COLO829 (cell line): ENCODE data around the gene ZNF750.

Source experiments
- DNase-seq: peaks from one replicate; pipeline ENCODE4 v3.0.0; 2012; ENCODE audit warnings: low spot score

Gene ZNF750

DNA sequence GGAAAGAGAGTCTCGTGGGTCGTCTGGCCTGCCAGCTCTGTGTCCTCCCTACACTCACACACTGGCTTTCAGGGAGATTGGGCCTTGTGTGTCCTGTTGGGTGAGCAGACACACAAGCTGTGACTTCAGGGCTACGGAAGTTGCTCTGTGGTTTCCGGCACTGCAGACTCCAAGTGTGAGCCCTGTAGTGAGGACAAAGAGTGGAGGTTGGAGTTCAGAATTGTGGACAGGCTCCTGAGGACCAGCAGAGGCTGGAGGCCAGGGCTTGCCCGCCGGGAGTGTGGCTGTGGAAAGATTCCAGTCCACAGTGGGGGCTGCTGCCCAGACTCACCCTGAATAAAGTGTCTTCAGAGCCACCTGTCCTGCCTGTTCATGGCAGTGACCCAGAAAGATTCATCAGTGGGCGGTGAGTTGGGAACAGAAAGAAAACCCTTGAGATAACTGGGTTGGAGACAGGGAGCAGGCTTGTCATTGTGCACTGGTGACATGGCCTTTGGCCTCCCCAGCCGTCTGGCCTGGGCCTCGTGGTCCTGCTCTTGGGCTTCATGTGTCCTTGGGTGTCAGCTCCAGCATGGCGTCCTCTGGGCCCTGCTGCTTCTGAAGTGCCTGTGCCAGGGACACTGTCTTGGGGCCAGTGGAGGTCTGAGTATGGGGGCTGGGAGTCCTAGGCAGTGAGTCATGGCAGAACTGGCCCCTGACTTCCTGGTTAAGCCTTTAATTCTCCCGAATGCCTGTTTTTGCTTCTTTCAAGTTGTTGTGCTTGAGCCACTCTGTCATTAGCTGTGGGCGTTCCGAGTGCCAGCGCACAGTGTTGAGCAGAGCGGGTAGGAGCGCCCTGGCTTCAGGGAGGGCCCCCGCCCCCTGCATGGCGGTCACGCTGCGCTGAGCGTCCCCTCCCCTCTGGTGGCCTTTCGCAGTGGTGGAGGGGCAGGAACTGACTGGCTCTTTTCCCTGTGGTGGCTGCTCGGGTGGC, 19.9 kb upstream of the ZNF750 start:
- DNase-seq, result peak; percentile 57

DNA sequence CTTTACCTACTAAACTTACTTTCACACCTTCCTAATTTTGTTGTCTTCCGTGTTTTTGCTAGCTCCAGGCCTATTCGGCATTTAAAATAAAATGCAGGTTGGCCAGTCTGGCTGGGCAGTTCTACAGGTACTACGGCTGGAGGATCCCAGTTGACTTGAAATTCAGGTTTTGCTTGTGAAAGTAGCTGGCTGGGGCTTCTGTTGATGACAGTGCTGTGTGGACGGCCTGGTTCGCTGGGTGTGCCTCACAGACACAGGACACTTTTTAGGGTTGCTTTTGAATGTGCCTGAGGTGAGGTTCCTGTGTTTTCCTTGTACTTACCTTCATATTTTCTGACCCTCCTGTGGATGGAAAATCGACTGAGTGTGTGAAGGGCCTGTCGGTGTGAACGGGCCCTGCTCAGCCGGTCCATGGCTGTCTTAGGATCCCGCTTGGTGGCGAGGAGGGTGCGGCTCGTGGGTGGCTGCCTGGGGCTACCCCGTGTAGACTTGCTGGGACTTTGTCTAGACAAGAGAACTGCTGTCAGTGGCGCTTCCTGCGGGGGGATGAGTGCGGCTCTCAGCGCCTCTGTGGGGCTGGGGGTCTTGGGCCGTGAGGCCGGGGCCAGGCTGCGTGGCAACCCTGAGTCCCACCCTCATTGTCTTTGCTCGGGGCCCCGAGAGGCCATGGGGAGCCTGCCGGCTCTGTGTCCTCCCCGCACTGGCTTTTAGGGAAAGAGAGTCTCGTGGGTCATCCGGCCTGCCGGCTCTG, 18.7 kb upstream of the ZNF750 start:
- no peak for DNase-seq

DNA sequence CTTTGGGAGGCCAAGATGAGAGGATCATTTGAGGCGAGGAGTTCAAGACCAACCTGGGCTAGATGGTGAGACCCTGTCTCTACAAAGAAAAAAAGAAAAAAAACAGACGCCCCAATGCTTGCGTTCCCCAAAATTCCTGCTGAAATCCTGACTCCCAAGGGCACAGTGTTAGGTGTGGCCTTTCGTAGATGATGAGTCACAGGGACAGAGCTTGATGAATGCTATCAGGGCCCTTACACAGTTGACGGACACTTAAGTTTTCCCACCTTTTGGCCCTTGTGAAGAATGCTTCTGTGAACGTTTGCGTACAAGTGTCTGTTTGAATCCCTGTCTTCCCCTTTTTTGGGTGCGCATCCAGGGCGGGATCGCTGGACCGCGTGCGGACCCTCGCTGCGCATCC, 16.5 kb upstream of the ZNF750 start:
- no peak for DNase-seq

DNA sequence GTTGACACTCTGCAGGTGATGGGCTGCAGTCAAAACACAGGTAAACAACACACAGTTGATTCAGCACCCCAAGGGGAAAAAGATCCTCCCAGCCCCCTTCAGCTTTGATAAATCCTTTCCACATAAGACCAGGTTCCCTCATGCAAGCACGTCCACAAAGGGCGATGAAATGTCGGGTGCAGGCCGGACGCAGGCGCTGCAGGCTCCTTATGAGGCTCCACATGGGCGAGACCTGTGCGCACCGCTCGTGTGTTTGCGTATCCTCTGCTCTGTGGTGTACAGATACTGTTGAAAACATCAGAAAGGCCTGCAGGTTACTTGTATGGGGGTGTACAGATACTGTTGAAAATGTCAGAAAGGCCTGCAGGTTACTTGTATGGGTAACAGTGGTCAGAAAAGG, 14.4 kb upstream of the ZNF750 start:
- DNase-seq, result no peak

DNA sequence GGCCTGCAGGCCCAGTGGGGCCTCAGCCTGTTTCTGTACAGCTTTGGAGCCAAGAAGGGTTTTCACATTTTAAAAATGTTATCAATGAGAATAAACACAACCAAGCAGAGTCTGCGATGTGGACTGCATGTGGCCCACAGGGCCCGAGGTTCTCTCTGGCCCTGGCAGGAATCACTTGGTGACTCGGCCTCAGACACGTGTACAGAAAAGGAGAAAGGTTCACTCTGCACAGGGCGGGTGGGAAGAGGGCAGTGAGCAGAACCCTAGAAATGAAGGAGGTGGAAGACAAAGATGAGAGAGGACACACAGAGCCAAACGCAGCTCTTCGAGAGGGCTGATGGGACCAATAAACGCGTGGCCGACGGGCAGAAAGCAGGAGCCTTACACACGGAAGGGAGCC, 11.6 kb upstream of the ZNF750 start:
- no peak for DNase-seq

DNA sequence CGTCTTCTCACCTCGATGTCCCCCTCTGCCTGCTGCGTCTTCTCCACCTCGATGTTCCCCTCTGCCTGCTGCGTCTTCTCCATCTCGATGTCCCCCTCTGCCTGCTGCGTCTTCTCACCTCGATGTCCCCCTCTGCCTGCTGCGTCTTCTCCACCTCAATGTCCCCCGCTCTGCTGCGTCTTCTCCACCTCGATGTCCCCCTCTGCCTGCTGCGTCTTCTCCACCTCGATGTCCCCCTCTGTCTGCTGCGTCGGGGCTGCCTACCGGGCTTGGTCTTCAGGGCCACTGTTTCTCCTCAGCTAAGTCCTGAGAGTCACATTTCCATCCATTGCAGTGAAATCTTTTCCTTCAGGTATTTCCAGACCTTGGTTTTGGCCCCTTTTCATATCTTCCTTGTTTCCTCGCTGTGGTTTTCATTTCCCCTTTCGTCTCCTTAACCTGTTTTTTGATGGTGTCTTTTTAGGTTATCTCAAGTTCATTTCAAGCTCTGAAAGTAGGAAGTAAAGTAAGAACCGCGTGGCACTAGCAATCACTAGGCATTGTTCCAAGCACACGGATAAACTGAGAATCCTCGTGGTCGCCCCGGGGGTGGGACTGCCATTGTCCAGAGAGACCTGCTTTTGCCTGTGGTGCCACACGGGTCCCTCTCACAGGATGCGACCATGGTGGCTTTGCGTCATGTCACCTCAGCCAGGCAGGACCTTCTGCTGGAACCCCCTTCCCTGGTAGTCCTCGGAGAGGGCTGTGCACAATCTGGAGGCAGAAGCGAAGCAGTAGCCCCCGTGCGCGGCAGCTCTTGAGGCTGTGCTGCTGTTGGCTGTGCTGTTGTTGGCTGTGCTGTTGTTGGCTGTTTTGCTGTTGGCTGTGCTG, 9.5 kb upstream of the ZNF750 start:
- no peak for DNase-seq

DNA sequence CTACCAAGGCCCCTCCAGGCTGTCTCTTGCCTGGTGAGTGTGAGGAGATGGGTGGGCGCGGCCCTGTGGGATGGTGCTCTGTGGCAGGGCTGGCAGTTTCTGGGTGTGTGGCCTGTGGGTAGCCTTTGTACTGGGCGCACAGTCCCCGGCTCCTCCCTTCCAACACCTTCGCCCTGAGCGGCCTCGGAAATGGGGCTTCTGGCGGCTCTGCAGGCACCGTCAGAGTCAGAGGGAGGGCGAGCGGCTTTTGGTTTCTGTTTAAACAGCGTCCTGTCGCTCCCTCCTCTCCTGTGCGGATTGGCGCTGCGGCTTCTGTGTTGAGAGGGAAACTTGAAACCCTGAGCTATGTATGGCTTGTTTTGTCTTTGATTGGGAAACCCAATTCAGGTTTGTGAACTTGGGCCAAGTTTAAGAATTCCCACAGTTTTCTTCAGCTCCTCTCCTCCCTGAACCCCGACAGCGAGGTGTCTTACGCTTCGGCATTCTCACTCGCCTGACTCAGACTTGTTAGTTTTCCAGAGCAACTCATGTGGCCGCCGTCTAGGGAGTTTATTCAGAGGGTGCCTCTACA, 8.3 kb upstream of the ZNF750 start:
- no peak for DNase-seq

DNA sequence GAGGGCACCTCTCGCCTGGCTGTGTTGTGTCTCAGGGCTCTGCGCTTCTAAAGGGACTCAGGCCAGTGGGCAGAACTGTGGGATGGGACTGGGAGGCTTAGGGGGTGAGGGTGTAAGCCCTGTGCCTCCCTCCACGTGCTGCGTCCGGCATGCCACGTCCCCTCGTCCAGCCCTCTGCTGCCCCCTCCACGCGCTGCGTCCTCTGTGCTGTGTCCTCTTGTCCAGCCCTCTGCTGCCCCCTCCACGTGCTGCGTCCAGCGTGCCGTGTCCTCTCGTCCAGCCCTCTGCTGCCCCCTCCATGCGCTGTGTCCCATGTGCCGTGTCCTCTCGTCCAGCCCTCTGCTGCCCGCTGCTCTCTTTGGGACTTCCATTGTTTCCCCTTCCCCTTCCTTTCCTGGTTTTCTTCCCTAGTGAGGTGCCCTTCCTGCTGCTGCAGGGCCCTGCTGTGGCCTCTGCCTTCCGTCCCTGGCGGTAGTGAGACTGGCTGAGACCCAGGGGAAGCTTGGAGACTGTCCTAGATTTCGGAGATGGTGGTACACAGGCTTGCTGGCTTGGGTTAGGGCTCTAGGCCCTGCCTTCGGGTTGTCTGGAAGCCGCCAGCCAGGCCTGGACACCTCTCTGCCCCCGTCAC, 6.4 kb upstream of the ZNF750 start:
- no peak for DNase-seq

DNA sequence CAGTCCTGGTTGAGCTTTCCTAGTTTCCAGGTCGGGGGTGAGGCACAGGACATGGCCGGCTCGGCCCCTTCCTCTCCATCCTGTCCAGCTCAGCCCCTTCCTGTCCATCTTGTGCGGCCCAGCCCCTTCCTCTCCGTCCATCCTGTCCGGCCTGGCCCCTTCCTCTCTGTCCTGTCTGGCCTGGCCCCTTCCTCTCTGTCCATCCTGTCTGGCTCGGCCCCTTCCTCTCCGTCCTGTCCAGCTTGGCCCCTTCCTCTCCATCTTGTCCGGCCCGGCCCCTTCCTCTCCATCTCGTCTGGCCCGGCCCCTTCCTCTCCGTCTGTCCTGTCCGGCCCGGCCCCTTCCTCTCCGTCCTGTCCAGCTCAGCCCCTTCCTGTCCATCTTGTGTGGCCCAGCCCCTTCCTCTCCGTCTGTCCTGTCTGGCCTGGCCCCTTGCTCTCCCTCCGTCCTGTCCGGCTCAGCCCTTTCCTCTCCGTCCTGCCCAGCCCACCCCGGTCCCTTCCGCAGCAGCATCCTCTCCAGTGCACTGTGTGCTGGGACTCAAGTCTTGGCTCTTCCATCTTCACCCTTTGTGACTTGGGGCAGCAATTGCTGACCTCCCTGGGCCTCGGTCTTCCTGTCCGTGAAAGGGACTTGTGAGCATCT, 5.5 kb upstream of the ZNF750 start:
- DNase-seq, result no peak

DNA sequence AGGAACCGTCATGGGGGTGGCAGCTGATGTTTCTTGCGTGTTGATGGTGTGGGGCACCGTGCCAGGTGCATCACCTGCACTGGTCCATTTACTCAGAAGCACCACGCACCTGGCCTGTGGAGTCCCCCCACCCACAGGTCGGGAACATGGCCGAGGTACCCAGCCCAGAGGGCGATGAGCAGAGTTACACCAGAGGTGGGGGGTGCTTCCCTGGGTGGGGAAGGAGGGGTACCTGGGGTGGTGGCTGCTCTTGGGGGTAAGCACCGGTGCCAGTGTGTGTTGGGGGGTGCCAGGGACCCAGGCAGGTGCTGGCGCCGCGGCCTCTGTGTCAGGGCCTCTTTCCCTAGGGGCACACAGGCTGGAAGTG, 5.0 kb upstream of the ZNF750 start:
- no peak for DNase-seq

DNA sequence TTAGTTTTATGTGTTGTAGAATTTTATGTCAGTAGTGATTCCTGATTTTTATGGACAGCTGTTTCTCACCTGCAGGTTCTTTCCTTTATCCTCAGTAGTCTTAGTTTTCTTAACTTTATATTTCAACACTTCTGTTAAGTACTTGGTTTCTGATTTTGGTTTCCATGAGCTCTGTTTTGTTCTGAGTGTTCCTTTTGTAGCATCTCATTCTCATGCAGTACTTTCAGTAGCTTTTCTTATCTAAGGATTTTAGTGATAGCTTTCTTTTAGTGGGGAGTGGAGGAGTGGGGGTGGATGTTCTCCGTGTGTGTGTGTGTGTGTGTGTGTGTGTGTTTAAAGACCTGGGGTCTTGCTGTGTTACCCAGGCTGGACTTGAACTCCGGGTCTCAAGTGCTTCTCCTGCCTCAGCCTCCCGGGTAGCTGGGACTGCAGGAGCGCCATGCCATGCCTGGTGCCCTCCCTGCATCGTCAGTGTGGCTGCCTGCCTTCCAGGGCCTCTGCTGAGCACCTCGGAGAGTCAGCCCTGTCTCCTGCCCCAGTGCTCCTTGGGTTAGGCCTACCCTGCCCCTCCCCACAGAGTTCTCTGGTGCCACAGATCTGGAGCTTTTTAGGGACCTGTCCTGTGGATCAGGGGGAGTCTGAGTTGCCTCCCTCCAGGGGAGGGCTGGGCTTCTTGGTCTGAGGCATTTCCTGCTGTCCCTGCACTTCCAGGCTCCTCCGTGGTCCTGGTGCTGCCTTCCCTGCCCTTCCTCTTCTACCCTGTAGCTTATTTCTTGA, 4.3 kb upstream of the ZNF750 start:
- no peak for DNase-seq

DNA sequence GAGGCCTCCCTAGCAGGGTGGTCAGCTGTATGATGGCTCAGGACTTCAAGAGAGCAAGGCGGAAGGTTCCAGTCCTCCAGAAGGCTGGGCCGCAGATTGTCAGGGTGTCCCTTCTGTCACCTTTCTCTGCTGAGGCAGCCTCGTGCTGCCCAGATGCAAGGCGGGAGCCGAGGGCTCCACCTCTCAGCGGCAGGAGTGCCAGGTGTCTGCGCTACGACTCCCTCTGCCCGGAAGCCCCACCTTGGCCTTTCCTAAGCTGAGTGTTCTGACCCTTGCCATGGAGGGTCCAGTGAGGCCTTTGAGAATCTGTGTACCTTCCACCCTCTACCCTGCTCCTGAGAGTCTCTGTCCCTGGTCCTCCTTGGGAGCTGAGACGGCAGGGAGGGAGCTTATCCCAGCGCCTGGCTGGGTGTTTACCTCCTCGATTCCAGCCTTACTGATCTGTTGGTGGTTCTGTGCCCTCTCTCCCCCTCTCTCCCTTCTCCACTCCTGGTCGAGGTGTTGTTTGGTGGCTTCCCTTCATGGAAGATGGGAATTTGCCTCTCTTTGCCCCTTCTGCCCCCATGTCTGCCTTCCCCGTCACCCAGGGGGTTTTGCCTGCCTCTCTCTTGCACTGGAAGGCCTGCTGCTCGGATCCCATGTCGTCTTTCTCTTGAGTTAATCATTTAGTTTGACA, 2.2 kb upstream of the ZNF750 start:
- no peak for DNase-seq

DNA sequence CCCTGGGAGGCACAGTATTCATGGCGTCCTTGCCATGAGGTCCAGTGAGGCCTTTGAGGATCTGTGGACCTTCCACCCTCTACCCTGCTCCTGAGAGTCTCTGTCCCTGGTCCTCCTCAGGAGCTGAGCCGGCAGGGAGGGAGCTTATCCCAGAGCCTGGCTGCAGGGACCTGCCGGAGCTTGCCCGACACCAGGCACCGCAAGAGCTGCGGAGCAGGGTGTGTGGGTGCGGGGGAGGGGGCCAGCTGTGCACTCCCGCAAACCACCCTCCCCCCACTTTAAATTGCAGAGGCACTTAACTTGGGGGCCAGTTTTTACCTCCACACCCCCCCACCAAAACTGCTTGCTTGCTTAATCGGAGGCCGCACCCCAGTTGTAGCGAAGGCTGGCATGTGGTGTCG, 609 bp upstream of the ZNF750 start:
- DNase-seq, result no peak

DNA sequence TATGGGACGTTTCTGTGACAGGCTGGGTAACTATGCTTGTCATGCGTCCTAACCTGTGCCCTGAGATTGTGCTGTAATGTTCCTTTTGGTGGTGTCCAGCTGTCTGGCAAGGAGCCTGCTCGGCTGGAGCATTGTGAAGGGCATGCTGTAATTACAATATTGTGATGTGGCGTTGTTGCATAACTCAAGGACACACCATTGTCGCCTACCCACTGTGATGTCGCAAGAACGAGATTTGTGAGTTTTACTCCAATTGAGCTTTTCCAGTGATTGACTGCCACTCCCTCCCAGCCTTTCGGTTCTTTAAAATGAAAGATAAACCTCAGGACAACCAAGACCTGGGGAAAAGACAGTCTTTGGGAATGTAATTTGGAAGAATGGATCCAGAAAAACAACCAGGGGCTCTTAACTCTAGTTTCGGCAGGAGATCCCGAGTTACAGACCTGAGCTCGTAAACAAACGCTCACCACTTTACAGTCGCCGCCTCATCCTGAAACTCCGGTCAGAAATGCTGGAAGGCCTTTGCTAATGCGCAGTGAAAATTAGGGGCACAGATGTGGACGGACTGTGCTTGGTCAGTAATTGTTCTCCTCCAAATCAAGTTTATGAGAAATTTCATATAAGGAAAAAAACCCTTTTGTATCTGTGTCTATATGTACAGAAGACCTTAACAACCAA, 1.3 kb downstream of the ZNF750 start:
- DNase-seq, result no peak

DNA sequence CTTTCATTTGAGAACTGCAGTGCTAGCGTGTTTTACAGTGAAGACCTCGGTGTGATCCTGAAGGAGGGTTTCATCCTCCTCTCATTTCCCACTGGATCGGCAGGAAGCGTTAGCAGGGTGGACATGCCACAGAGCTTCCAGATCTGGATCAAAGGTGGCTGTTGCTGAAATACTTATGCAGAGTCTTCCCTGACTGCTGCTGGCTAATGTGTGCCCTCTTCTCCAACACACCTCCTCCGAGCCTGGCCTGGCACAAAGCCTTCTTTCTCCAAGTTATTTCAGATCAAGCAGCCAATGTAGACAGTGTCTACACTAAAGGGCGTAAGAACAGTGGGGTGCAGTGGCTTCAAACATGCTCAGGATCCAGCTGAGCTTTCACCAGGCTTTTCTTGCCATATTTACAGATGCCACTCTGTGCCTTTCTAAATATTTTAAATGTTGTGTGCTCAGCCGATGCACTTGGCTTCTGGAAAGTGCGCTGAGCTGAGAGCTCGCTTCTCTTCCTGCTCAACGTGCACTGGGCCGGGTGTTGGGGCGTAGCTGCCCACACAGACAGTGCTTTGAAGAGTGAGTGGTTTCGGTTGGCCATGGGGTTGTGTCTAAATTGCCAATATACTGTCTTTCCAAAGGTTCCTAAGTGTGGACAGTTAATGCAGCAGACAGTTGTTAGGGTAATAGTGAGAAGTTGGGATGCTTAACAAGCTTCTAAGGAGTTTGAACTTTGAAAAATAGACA, 2.1 kb downstream of the ZNF750 start:
- DNase-seq, result no peak

DNA sequence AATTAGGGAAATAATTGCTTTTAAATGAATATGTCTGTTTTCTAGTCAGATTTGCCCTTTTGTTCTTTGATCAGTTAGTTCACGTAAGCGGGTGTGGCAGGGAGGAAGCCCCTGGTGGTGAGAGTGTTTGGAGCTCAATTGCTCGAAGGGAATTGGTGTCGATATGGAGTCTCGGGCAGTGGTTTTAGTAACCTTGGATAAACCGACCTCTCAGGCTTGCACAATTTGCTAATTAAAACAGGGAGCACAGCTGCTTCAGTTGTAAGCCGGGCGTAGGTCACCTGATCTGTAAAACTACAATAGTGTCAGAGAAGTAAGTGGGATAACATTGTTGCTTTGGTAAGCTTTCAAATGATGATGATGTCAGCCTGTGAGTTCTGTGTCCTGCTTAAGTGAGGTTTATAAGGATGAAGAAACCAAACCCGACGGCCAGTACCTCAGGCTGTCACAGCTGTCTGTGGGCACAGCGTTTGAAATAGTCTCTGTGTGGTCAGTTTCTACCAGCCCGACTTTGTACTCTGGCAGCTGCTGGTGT, 2.9 kb downstream of the ZNF750 start:
- DNase-seq, result no peak

DNA sequence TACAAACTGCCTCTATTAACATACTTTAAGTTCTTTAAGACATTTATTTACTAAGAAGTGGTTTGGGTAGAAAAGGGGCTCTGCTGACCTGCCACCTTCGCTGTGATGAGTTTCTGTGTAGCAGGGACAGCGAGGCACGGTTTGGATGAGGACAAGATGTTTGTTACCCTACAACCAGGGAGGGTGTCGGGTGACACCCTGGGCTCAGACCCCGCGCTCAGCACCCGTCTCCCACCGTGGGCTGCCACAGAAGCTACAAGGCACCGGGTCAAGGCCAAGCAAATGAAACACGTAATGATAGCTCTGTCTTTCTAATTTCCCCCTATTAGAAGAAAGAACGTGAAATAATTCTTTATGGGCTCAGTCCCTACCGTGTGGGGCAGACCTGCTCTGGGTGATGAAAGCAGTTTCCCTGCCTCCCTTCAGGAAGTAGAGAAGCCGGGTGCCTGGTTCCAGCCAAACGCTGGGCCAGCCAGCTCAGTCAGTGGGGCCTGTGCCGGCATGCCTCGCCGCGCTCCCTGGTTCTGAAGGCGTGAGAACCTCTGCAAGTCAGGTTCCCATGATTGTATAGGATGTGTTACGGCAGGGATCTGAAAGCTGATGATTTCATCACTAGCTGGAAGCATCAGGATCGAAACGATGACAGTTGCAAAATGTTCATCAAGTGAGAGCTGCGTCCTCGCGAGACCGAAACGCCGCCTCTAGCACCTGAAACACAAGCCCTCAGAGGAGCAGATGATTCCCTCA, 3.9 kb downstream of the ZNF750 start:
- no peak for DNase-seq
